GM18858 (cell line): Measurements from ENCODE around the gene TSPAN12.
"Not testable (repeated sequence)": the region's sequence is repeated elsewhere in the genome, so short reads cannot be mapped to it uniquely, and the experiment has no call there.

Experiments
- ATAC-seq: cut with Tn5 transposase; IDR thresholded peaks from one replicate; pipeline ENCODE4 v1.9.1; 2021; ENCODE audit not compliant: unreplicated experiment

TSPAN12 gene

GRCh38 chr7:120807390-120807789 lies 50.6 kb downstream of the TSPAN12 start:
- no peak for ATAC-seq

- ATAC-seq: peak; percentile 50
Observed at GRCh38 chr7:120806669-120807068, 51.3 kb downstream of the TSPAN12 start.

GRCh38 chr7:120805636-120806388 lies 52.1 kb downstream of the TSPAN12 start:
- ATAC-seq: peak; percentile 68

GRCh38 chr7:120802751-120803150 lies 55.2 kb downstream of the TSPAN12 start:
- no peak for ATAC-seq

GRCh38 chr7:120799813-120800475 lies 58.0 kb downstream of the TSPAN12 start:
- no peak for ATAC-seq

GRCh38 chr7:120799147-120799546 lies 58.8 kb downstream of the TSPAN12 start:
- ATAC-seq: no peak

- ATAC-seq: no peak
Observed at GRCh38 chr7:120797026-120797645, 60.8 kb downstream of the TSPAN12 start.

GRCh38 chr7:120794106-120794729 lies 63.7 kb downstream of the TSPAN12 start:
- ATAC-seq: no peak

- ATAC-seq: no peak
Observed at GRCh38 chr7:120793213-120793936, 64.6 kb downstream of the TSPAN12 start.

GRCh38 chr7:120792861-120793130 lies 65.1 kb downstream of the TSPAN12 start:
- no peak for ATAC-seq

- peak; percentile 89 for ATAC-seq
Observed at GRCh38 chr7:120792091-120792860, 65.7 kb downstream of the TSPAN12 start.

- no peak for ATAC-seq
Observed at GRCh38 chr7:120785095-120785494, 72.8 kb downstream of the TSPAN12 start.

GRCh38 chr7:120783721-120784120 lies 74.2 kb downstream of the TSPAN12 start:
- ATAC-seq: no peak

- ATAC-seq: no peak
Observed at GRCh38 chr7:120783273-120783672, 74.7 kb downstream of the TSPAN12 start.

GRCh38 chr7:120781924-120782323 lies 76.0 kb downstream of the TSPAN12 start:
- ATAC-seq: not testable (repeated sequence)

GRCh38 chr7:120780938-120781337 lies 77.0 kb downstream of the TSPAN12 start:
- ATAC-seq: no peak

- not testable (repeated sequence) for ATAC-seq
Observed at GRCh38 chr7:120780451-120780850, 77.5 kb downstream of the TSPAN12 start.

- ATAC-seq: not testable (repeated sequence)
Observed at GRCh38 chr7:120779078-120779477, 78.9 kb downstream of the TSPAN12 start.

- ATAC-seq: no peak
Observed at GRCh38 chr7:120775755-120776154, 82.2 kb downstream of the TSPAN12 start.

GRCh38 chr7:120774481-120774880 lies 83.5 kb downstream of the TSPAN12 start:
- ATAC-seq: no peak
